Retinal pigment epithelial cell (primary cell): ENCODE measurements around the gene RHEB.

Experiments
- DNase-seq: peaks from one replicate; pipeline ENCODE4 v3.0.0-alpha.2; 2010; ENCODE audit warnings: low read depth
- H3K4me3 ChIP-seq: 2 replicates; pipeline ENCODE4 v1.5.1; 2011; ENCODE audit warnings: mild to moderate bottlenecking, low read length, control low read depth, moderate library complexity
- CTCF ChIP-seq: conservative IDR thresholded peaks from 2 replicates; pipeline ENCODE4 v1.5.1; 2011; ENCODE audit warnings: low read depth, low read length, control low read depth, inconsistent platforms

Gene RHEB

GRCh38 chr7:151447901-151448260 is 71.8 kb downstream of the RHEB start:
- DNase-seq: no peak
- no peak overlapping the region for H3K4me3 ChIP-seq
- no peak for TF ChIP-seq CTCF

- H3K4me3 ChIP-seq: no peak overlapping the region
- DNase-seq: no peak
These were observed 72.4 kb downstream of the RHEB start for GRCh38 chr7:151447312-151447711.

GRCh38 chr7:151446412-151446811 is 73.3 kb downstream of the RHEB start:
- no peak for DNase-seq
- TF ChIP-seq CTCF: no peak
- no peak overlapping the region for H3K4me3 ChIP-seq

More at GRCh38 chr7:151447312-151447711, 72.4 kb downstream of the RHEB start:
- no peak for TF ChIP-seq CTCF

- H3K4me3 ChIP-seq: no peak overlapping the region
- no peak for DNase-seq
- TF ChIP-seq CTCF: no peak
These were observed 75.1 kb downstream of the RHEB start for GRCh38 chr7:151444632-151445031.

GRCh38 chr7:151442776-151443496 is 76.8 kb downstream of the RHEB start:
- TF ChIP-seq CTCF: no peak
- no peak for DNase-seq
- H3K4me3 ChIP-seq: no peak overlapping the region

GRCh38 chr7:151440799-151441445 is 78.8 kb downstream of the RHEB start:
- no peak for TF ChIP-seq CTCF
- no peak overlapping the region for H3K4me3 ChIP-seq
- no peak for DNase-seq
